Measurements from ENCODE around the gene CRYBG2.
"Not testable (repeated sequence)": the region's sequence is repeated elsewhere in the genome, so short reads cannot be mapped to it uniquely, and the experiment has no call there.

The CRYBG2 gene

GRCh38 chr1:26349188-26349876, 4.6 kb downstream of the CRYBG2 start:
- no peak for DNase-seq (ENCODE audit: low read depth)

GRCh38 chr1:26346274-26347033, 7.5 kb downstream of the CRYBG2 start:
- no peak for DNase-seq (ENCODE audit: low read depth)

- DNase-seq (ENCODE audit: low read depth), result no peak
Measured at GRCh38 chr1:26345718-26346117, 8.2 kb downstream of the CRYBG2 start.

- no peak for DNase-seq (ENCODE audit: low read depth)
Measured at GRCh38 chr1:26344147-26344920, 9.6 kb downstream of the CRYBG2 start.

- no peak for DNase-seq (ENCODE audit: low read depth)
Measured at GRCh38 chr1:26340047-26340481, 13.9 kb downstream of the CRYBG2 start.

GRCh38 chr1:26338670-26339069, 15.3 kb downstream of the CRYBG2 start:
- DNase-seq (ENCODE audit: low read depth), result no peak

GRCh38 chr1:26337625-26338024, 16.3 kb downstream of the CRYBG2 start:
- no peak for DNase-seq (ENCODE audit: low read depth)

- DNase-seq (ENCODE audit: low read depth), result no peak
Measured at GRCh38 chr1:26337206-26337535, 16.8 kb downstream of the CRYBG2 start.

- peak; percentile 82 for DNase-seq (ENCODE audit: low read depth)
Measured at GRCh38 chr1:26336477-26337205, 17.3 kb downstream of the CRYBG2 start.

- DNase-seq (ENCODE audit: low read depth), result no peak
Measured at GRCh38 chr1:26335774-26336476, 18.0 kb downstream of the CRYBG2 start.

GRCh38 chr1:26333312-26333711, 20.6 kb downstream of the CRYBG2 start:
- not testable (repeated sequence) for DNase-seq (ENCODE audit: low read depth)

- no peak for DNase-seq (ENCODE audit: low read depth)
Measured at GRCh38 chr1:26330276-26330675, 23.7 kb downstream of the CRYBG2 start.

GRCh38 chr1:26329380-26329779, 24.6 kb downstream of the CRYBG2 start:
- DNase-seq (ENCODE audit: low read depth), result not testable (repeated sequence)

GRCh38 chr1:26328597-26328996, 25.3 kb downstream of the CRYBG2 start:
- no peak for DNase-seq (ENCODE audit: low read depth)

- no peak for DNase-seq (ENCODE audit: low read depth)
Measured at GRCh38 chr1:26327956-26328362, 26.0 kb downstream of the CRYBG2 start.

GRCh38 chr1:26324550-26324949, 29.4 kb downstream of the CRYBG2 start:
- no peak for DNase-seq (ENCODE audit: low read depth)

GRCh38 chr1:26323382-26323781, 30.5 kb downstream of the CRYBG2 start:
- no peak for DNase-seq (ENCODE audit: low read depth)

- DNase-seq (ENCODE audit: low read depth), result no peak
Measured at GRCh38 chr1:26322042-26322331, 31.9 kb downstream of the CRYBG2 start.

GRCh38 chr1:26321315-26322041, 32.5 kb downstream of the CRYBG2 start:
- peak; percentile 87 for DNase-seq (ENCODE audit: low read depth)

GRCh38 chr1:26320896-26321295, 33.0 kb downstream of the CRYBG2 start:
- no peak for DNase-seq (ENCODE audit: low read depth)
